ENCODE measurements around the gene HSPA1B.

- TF ChIP-seq CTCF (IDR thresholded peaks at IDR 0.05) (no peak), POLR2A (IDR thresholded peaks at IDR 0.05) (no peak), EP300 (IDR thresholded peaks at IDR 0.05) (no peak)
Measured at GRCh38 chr6:31799781-31800180, 27.8 kb upstream of the HSPA1B start.

Measured in tibial nerve (tissue), 4 donors.